CD4-positive, alpha-beta T cell treated with Interleukin-10 for 1 hour (primary cell): ENCODE data around the gene CALM1.

ENCODE experiments used
- DNase-seq: peaks from one replicate; pipeline ENCODE4 v3.0.0-alpha.2; 2020

The CALM1 gene

DNA sequence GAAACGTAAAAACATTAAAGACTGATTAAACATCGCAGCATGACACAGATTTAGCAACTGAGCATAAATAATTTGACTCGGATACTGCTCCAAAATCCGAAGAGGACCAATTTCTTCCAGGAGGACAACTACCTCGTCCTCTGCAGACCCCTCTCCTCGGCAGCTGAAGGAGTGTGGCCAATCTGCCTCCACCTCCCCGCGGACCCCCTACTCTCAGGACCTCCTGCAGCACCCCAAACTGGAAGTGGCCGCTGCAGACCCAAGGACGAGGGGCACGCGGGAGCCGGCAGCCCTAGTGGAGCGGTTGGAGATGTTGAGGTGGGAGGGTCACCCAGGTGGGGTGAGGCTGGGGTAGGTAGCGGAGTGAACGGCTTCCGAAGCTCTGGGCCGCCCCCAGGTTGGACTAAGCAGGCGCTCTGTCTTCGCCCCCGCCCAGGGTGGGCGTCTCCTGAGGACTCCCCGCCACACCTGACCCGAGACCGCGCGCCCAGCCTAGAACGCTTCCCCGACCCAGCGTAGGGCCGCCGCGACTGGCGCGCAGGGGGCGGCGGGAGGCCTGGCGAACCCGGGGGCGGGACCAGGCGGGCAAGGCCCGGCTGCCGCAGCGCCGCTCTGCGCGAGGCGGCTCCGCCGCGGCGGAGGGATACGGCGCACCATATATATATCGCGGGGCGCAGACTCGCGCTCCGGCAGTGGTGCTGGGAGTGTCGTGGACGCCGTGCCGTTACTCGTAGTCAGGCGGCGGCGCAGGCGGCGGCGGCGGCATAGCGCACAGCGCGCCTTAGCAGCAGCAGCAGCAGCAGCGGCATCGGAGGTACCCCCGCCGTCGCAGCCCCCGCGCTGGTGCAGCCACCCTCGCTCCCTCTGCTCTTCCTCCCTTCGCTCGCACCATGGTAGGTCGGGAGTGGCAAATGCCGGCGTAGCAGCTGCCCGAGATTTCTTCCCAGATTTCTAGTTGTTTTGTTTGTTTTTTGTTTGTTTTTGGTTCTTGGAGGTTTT, at the start of gene CALM1:
CALM1 (plus strand) TSS at position 689 of the 999 bp plus-strand sequence; CDS start at position 891, 202 bp downstream.
- DNase-seq: peak; percentile 97

DNA sequence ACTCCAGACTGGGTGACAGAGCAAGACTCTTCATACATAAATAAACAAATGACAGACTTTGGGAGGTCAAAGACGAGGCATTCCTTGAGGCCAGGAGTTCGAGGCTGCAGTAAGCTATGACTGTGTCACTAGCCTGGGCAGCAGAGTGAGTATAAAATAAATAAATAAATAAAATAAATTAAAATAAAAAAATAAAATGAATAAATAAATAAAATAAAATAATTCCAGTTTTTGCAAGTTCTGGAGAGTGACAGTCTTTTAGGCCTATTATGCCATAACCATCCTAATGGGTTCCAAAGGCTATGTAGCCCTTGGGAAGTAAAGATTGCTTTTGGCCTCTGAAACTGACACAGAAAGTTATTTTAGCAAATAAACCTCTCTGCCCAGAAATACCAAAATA, 48.6 kb upstream of the CALM1 start:
- DNase-seq: no peak

GRCh38 chr14:90349739-90350138, 47.1 kb upstream of the CALM1 start:
- DNase-seq: no peak

DNA sequence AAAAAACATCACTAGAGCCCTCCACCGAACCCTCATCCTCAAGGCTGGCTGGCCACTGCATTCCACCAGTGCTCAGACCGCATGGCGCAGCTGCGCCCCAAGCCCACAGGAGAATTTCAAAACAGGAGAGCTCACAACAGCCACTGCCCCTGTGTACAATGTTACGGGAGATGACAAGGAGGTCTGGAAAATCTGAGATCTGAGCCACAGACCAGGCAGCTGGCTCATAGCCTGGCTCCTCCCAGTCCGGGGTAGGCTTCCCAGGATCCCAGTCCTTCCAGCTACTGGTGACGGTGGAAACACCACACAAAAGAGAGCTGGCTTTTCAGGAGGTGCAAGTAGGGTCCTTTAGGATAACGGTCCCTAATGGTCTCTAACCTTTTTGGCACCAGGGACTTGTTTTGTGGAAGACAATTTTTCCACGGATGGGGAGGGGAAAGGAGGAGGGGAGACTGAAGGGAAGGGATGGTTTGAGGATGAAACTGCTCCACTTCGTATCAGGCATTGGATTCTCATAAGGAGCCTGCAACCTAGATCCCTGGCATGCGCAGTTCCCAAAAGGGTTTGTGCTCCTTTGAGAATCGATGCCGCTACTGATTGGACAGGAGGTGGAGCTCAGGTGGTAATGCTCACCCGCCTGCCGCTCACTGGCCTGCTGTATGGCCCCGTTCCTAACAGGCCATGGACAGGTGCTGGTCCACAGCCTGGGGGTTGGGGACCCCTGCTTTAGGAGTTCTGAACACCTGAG, 42.1 kb upstream of the CALM1 start:
- DNase-seq: no peak

DNA sequence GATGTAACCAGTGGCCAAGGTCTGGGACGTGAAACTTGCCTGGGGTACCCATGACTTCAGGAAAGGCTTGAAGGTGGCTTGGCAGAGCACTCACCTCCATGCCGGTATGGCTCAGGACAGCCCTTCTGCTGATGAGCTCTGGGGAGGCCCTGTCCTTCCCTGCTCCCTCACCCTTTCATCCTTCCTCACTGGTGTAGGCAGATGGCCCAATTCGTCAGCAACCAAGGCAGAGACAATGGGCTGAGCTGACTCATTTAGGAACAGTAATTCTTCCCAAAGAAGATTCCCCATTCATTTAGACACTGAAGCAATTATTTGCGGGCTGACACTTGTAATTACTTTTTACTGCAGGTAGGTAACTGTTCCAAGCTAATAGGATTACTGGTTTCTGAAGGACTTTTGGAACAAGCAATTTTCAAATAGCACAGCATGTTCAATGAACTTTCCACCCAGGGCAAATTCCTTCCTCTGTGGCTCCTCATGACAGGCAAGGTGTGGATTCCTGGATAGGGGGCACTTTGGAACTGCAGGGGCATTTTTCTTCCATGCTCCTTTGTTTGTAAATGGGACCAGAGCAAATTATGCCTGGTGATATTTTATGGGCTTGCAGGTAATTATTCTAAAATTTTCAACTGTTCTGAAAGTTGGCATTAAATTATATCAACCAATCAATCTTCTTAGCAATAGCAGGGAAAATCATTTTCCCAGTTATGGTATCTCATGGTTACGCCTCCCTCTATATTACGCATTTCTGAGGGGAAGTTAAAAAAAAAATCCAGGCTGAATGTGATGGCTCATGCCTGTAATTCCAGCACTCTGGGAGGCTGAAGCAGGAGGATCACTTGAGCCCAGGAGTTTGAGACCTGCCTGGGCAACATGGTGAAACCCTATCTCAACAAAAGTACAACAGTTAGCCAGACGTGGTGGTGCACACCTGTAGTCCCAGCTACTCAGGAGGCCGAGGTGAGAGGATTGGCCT, 41.0 kb upstream of the CALM1 start:
- no peak for DNase-seq

- no peak for DNase-seq
Measured at GRCh38 chr14:90356925-90357324, 39.9 kb upstream of the CALM1 start.

DNA sequence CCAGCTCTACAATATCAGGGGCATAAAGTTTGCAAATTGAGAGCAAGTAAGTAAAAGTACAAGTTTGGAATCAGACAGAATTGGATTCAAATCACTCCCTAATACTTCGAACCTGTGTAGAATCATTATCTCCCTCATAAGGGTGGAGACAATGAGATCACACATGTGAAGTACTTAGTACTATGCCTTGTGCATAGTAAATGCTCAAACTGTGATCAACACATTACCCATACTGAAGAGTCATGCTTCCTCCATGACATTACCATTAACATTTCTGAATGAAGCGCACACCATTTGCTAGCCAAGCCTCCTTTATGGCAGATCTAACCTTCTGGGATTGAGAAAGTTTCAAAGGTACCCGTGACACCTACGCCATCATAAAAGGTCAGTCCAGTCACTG, 38.5 kb upstream of the CALM1 start:
- no peak for DNase-seq

GRCh38 chr14:90361865-90362557, 34.8 kb upstream of the CALM1 start:
- no peak for DNase-seq

DNA sequence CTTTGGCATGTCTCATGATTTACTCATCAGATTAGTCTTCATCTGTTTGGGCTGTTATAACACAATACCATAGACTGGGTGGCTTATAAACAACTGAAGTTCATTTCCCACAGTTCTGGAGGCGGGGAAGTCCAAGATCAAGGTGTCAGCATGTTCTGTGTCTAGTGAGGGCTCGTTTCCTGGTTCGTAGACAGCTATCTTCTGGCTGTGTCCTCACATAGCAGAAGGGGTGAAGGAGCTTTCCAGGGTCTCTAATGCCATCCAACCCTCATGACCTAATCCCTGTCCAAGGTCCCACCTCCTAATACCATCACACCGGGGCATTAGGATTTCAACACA, 34.3 kb upstream of the CALM1 start:
- DNase-seq: no peak

DNA sequence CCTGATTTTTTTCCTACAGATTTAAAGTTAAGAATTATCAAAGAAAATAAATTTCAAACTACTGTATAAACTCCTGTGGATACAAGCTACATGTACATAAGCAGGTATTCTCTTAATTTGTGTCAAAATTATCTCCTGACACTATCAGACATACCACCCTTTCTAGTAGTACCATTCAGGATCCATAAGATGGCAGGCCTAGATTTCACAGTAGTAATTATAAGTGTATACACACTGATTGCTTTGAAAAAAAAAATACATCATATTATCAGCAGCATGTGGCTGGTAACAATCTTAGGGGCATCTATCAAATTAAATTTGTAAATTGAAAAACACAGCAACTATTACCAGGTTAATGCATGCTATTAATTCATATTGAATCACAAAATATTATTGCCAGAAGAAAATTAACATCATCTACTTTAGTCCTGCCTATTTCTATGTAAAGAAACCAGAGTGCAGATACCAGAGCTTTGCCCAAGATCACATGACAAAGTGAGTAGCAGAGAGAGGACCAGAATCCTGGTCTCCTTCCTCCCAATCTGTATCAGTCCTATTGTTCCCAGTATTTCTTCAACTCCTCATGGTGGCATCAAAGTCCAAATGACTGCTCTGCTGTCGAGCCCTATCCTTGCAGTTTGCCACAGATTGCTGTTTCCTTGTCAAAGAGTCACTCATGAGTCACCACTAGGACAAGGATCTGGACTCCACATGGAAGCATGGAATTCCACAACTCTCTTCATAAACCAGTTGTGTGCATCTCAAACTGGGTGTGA, 27.7 kb upstream of the CALM1 start:
- DNase-seq: peak; percentile 55

DNA sequence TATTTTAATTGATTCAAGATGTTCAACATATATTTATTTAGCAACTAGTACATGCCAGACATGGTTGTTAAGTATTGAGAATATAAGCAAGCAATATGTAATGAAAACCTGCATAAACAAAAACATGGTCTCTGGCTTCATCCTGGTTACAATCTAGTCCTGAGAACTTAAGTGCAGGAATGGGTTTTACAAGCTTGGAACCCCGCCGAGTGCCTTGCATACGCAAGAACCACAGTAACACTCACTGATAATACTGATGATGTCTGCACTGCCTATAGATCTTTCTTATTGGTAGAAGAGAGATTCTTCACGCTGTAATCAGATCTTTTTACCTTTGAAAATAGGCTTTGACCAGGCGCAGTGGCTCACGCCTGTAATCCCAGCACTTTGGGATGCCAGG, 22.9 kb upstream of the CALM1 start:
- no peak for DNase-seq

DNA sequence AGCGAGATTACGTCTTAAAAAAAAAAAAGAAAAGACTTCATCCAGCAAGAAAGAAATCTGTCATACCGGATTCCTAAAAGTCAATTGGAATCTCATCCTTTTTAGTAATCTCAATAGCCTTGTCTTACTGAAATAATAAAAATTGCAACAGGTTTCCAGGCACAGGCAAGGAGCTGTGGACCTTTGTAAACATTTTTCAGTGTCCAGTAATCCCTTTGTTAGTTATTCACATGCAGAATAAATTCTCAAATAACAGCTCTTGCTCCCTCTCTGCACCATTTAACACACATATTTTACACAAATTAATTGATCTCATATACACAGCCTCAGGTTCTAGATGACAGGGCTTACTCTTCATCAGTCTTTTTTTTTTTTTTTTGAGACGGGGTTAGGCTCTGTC, 22.0 kb upstream of the CALM1 start:
- no peak for DNase-seq

- no peak for DNase-seq
Measured at GRCh38 chr14:90375934-90376333, 20.9 kb upstream of the CALM1 start.

- no peak for DNase-seq
Measured at GRCh38 chr14:90378249-90378648, 18.6 kb upstream of the CALM1 start.

GRCh38 chr14:90379106-90379505, 17.7 kb upstream of the CALM1 start:
- no peak for DNase-seq

DNA sequence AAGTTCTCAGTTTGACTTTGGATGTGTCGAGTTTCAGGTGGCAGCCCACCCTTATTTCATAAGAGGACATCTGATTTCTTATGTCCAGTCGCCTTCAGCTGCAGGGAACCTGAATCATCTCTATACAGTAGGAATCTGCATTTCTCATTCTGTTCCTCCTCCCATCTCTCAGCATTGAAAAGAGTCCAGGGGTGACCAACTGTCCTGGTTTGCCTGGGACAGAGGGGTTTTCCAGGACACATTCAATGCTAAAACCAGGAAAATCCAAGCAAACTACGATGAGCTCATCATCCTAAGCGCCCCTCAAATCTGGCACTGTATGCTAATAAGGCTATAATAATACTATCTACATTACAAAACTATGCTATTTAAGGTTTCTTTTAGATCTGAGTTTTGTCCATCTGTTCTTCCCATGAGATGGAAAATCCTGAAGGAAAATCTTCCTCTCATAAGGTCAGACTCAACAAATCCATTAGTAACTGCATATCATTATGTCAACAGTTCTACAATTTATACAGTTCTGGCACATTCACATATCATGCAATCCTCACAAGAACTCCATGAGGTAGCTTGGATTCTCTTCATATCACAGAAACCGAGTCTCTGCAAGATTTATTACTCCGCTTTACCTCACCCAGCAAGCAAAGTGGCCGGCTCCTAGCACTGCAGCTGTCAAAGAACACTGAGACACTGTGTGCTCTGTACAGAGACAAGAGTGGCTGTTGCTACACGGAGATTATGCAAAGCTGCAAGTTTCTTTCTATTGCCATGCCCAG, 15.6 kb upstream of the CALM1 start:
- no peak for DNase-seq

DNA sequence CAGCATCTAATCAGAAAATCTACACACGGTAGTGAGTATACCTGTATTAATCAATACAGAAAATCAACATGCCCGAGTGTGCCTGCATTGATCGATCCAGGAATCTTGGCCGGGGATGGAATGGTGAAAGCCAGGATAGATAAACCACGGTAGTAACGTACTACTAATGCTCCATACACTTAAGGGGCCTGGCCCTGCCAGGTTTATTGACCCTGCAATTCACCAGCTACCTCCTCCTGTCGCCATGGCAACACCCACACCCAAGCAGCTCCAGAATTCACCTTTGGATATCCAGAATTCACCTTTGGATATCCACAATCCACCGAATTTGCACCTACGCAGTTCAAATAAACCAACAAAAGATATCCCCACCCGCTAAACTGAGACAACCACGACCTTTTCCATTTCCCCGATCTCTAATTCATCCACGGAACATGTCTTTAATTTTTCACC, 14.8 kb upstream of the CALM1 start:
- DNase-seq: peak; percentile 44

GRCh38 chr14:90382491-90383125, 14.2 kb upstream of the CALM1 start:
- DNase-seq: peak; percentile 77

DNA sequence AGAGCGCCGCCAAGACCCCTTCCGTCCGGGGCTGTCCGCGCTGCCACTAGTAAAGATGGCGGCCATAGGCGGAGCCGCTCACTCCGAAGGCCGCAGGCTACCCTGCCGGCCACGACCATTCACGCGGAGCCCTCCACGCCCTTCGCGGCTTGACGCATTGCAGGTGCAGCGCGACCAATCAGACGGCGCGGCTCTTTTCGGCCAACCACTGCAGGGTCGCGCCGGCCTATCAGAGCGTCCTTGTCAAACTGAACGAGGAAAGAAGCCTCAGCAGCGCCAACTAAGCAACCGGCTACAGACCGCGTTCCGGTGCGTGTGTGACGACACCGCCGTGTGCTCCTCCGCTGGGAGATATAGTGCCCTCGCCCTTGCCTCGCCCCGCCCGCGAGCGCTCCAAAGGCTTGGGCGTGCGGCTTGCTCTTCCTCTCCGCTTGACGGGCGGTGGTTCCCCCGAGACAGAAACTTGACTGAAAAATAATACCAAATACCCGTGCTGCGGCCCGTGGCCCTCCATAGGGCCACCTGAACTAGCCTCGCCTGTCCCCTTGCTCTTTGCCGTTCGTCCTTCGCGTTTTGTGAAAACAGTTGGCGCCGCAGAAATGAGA, 13.6 kb upstream of the CALM1 start:
- peak; percentile 99 for DNase-seq
